NCI-H146 (cell line): ENCODE data around the gene GLTPD2.
"Not testable (repeated sequence)": the region's sequence is repeated elsewhere in the genome, so short reads cannot be mapped to it uniquely, and the experiment has no call there.

ENCODE experiments used
- DNase-seq: peaks from one replicate; lab custom pipeline; 2025; lab: John Stamatoyannopoulos, UW

Gene GLTPD2

DNA sequence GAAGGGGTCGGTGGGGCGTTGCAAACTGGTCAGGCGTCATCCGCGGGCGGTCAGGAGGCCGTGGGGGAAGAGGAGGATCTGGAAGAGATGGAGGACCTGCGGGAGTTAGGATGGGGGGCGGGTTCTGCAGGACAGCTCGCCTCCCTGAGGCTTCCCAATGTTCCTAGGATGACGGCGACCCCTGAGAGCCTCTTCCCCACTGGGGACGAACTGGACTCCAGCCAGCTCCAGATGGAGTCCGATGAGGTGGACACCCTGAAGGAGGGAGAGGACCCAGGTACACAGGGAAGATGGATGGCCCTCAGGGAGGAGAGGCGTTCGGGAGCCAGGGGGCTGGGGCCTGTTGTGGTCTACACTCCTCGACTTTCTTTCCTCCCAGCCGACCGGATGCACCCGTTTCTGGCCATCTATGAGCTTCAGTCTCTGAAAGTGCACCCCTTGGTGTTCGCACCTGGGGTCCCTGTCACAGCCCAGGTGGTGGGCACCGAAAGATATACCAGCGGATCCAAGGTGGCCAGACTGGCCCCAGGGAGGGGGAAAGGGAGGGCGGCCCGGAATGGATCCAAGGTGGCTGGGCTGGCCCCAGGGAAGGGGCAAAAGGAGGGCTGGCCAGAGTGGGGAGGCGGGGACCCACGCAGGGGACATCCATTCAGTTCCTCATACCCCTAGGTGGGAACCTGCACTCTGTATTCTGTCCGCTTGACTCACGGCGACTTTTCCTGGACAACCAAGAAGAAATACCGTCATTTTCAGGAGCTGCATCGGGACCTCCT is 19.0 kb downstream of the GLTPD2 start:
- DNase-seq, result no peak

GRCh38 chr17:4808378-4808767 is 19.6 kb downstream of the GLTPD2 start:
- DNase-seq, result no peak

- DNase-seq, result no peak
Observed at GRCh38 chr17:4810696-4811290, 22.0 kb downstream of the GLTPD2 start.

GRCh38 chr17:4811471-4811870 is 22.7 kb downstream of the GLTPD2 start:
- no peak for DNase-seq

DNA sequence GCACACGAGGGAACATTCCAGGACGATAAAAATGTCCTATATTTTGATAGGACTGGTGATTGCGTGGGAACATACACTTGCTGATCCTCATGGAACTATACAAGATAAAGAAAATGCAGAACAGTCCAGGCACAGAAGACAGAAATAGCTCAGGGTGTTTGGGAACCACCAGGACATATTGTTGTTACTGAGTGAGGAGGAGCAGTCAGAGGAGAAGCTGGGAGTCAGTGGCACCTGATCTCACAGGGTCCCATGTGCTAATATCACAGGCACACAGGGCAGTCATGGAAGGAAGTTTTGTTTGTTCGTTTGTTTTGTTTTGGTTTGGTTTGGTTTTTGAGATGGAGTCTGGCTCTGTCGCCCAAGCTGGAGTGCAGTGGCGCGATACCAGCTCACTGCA is 23.9 kb downstream of the GLTPD2 start:
- DNase-seq, result no peak

DNA sequence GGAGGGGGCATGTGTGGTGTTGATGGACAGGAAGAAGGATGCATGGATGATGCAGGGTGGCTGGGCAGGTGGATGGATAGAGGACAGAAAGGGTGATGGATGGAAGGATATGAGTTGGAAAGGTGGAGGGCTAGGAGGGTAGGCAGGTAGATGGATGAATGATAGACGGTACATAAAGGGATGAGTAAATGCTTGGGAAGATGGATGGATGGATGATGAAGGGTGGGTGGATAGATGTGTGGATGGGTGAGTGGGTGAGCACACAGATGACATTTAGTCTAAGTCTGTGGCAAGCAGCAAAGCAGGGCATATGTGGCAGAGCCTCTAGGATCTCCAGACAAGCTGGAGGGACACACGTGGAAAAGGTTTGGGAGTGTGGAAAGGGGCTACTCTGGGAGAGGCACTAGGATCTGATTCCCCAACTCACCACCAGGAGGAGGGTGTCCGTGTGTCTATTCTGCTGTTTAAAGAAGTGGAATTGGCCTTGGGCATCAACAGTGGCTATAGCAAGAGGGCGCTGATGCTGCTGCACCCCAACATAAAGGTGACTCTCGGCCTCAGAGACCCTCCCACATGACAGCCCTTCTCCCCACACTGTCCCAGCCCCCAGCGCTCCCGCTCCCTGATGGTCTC is 26.4 kb downstream of the GLTPD2 start:
- DNase-seq, result no peak

- no peak for DNase-seq
Observed at GRCh38 chr17:4816826-4817225, 28.1 kb downstream of the GLTPD2 start.

DNA sequence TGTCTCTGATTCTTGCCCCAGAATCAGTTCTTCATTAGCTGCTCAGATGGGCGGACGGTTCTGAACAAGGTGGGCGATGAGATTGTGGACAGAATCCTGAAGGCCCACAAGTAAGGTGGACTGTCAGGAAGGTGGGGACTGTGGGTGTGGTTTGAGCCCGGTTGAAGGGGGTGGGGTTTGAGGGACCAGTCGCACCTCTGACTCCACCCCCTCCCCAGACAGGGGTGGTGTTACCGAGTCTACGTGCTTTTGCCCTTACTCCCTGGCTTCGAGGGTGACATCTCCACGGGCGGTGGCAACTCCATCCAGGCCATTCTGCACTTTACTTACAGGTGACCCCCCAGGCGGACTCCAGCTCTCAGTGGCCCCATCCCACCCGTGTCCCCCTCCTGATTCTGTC is 29.5 kb downstream of the GLTPD2 start:
- DNase-seq, result no peak

GRCh38 chr17:4822835-4823234 is 34.1 kb downstream of the GLTPD2 start:
- DNase-seq, result no peak

DNA sequence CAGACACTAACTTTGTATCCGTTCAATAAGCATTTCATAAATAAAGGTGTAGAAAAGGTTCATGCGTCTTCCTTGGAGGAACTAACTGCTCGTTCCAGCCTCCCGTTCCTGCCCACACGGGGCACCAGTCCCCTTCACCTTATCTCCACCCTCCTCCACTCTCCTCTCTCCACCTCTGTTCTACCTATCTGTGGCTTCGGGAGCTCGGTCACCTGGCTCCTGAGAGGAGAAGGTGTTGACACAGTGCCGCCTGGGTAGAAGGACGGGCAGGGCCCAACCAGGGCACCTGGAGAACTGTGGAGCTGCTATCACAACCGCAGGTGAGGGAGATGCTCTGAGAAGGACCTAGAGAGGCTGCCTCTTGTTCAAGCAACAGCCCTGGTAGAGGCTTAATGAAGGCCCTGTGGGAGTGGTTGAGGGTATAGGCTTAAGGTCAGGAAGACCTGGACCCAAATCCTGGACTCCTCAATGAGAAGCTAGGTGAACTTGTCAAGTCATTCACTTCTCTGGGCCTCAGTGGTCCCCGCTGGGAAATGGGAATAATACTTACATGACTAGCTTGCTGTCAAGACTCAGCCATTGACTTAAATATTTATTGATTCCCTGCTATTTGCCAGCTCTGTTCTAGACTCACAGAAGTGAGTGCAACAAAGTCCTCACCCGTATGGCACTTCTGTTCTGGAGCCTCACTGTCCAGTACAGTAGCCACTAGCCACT is 34.8 kb downstream of the GLTPD2 start:
- DNase-seq, result no peak

DNA sequence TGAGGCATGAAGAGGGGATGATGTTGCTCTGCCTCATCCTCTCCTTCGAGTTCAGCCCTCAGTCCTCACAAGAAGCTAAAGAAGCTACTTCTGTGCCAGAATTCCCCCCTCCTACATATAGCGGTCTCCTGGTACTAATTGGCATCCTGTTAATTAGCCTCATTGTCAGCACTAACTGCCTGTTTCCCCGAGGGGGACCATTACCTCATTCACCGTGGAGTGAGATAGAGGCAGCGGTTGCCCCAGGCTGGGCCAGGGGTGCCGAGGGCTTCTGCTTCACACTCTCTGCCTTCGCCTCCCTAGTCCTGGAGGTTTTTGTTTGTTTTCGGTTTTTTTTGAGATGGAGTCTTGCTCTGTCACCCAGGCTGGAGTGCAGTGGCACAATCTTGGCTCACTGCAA is 38.6 kb downstream of the GLTPD2 start:
- DNase-seq, result peak; percentile 33

DNA sequence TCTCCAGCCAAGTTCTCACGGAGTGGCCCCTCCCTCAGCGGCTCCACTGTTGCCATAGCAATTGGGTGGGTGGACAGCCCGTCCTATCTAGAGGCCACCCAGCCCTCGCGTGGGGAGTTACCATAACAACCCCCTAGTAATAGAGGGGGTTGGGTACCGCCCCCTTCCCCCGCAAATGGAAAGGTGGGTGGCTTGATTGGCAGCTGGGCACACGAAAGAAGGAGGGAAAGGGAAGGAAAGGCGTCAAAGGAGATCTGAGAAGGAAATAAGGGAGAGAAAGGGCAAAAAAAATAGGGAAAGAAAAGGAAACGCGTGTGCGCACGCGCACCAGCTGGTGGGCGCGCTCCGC is 44.0 kb downstream of the GLTPD2 start:
- not testable (repeated sequence) for DNase-seq

DNA sequence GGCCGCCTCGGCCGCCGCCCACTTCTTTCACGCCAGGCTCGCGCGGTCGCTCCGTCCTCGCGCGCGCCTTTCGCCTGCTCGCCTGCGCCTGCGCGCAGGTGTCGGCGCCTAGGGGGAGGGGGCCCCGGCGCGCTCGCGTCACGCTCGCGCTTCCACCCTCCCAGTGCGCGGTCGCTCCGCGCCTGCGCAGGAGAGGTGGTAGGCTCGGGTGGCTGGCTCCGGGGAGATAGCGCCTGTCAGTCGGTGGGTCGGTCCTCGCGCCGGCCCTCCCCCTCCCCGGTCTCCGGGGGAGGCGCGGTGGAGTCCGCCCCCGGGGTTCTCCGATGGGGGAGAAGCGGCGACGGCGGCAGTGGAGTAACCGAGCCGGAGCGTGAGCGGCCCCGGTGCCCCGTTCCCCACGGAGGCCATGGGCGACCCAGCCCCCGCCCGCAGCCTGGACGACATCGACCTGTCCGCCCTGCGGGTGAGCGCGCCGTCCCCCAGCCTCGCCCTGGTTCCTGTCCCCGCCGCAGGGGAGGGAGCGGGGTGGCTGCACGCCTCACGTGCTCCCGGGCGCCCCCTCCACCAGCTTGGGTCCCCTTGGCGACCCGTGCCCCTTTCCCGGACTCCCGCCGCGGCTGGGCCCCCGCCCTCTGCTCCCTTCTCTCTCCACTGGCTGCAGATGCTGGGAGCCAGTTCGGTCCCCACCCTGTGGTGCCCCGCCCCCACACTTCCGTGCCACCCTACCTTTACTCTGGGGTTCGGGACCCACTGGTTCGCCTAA is 44.6 kb downstream of the GLTPD2 start, which contains the start of gene MINK1:
Gene MINK1 (plus strand): TSS at position 163 of the 763 bp plus-strand sequence. CDS start 244 bp downstream, at position 407.
- peak; percentile 92 for DNase-seq

- peak; percentile 44 for DNase-seq
Observed at GRCh38 chr17:4833941-4834680, 45.3 kb downstream of the GLTPD2 start.

DNA sequence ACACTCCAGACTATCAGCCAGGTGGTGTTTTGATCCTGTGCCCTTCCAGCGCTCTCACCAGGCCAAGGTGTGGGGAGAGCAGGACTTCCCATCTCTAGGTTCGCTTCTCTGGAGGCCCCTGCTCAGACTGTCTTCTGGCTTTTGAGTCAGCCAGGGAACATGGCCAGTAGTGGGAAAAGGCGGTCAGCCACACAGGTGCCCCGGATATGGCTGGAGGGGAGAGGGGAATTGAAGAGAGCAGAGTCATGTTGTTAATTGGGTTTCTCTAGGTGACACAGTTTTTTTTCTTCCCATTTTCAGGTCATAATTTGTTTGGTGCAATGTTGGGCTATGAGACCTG is 45.9 kb downstream of the GLTPD2 start:
- DNase-seq, result no peak

DNA sequence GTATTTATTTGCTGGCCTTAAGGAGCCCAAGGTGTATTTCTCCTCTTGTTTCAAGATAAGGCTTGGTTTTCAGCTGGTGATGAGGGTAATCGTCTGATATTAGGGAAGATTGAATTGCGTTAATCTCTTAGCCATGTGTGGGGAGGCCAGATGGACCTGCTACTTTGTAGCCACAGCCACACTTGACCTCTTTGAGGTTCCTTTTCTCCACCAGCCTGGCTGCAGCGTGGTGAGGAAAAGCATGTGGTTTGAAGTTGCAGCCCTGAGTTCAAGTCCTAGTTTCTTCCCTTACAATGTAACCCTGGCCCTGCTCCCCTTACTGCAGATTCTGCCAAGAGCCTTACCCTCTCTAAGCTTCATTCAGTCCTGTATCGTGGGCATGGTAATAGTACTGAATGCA is 47.5 kb downstream of the GLTPD2 start:
- DNase-seq, result no peak

DNA sequence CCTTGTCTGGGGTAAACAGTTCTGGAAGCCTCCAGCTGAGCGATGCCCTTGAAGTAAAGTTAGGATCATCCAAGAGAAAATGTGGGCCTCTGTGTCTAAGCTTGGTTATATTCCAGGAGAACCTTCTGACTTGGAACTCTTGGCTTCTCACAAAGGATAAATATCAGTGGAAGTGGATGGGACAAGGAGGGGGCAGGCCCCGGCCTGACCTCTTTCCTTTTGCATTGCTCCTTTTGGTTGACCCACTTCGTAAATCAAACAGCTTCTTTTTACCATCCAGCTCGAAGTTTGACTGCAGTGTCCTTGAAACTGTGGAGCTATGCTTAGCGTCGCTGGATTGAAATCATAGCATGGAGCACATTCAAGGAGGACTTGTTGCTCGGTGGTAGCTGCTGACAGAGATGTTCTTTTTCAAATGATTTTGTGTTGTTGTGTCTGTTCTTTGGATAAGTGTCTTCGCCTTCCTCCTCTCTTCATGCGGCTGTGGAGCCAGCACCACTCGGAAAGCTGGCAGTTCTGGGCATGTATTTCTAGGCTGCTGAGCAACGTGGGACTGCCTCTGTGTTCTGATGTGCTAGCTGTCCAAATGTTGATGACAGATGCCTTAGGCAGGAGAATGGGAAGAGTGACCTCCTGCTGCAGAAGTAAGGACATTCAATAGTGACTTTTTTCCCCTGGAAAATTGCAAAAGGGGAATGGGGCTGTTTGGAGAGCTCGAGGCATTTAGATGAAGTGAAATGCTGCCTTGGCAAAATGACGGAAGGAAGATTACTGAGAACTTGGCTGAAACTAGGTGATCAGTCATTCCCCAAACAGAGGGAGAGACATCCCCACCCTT is 48.9 kb downstream of the GLTPD2 start:
- DNase-seq, result no peak

DNA sequence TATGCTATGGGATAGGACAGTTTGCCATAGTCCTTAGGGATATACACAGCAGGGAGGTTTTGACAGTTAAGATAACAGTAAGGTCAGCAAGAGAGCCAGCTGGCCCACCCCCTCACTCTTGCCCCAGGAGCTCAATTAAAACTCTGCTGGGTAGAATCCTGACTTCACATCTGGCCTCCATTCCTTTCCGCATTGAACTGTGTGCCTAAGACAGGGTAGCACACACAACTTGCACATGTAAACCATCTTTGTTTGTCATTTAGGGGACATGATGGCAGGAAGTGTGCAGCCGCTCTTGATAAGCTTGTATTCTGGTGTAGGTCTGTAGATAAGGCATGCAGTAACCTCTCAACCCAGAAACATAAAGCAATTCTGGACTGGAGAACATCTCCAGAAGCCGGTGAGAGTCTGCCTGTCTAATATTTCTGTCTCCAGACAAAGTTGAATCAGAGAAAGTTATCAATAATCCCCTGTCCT is 49.6 kb downstream of the GLTPD2 start:
- DNase-seq, result no peak

DNA sequence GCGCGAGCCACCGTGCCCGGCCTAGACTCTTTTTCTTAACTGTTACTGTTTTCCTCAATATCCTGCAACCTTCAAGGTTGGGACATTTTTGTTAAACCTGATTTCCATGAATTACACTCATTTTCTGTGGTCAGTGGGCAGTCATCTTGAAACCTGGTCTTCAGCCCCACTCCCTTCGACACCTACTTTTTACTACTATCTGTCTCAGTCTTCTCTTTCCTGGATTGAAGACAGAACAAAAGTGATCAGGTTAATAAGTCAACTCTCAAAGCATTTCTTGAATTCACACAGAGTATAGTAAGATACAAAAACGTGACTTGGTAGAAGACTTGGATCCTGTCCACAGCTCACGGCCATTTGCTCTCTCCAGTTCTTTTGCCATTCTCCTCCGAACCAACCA is 50.5 kb downstream of the GLTPD2 start:
- DNase-seq, result no peak
